Urinary bladder (tissue), 4 donors: Measurements from ENCODE around the gene SH3RF3. TPM values are rescaled to one million over a fixed set of nuclear protein-coding genes. Genes with fewer than 3 reads are reported as not detected.

Experiments used
- DNase-seq: peaks from one replicate; pipeline ENCODE4 v3.0.0-alpha.2; 2015; ENCODE audit errors: extremely low spot score
- H3K27ac ChIP-seq: one replicate; pipeline ENCODE4 v1.5.1; 2013; ENCODE audit warnings: low read depth, mild to moderate bottlenecking, moderate library complexity
- H3K36me3 ChIP-seq: one replicate; pipeline ENCODE4 v1.6.1; 2013; ENCODE audit warnings: mild to moderate bottlenecking, moderate library complexity; ENCODE audit not compliant: insufficient read depth
- H3K4me1 ChIP-seq: one replicate; pipeline ENCODE4 v1.6.1; 2013; ENCODE audit warnings: mild to moderate bottlenecking, moderate library complexity; ENCODE audit not compliant: insufficient read depth
- H3K4me3 ChIP-seq: one replicate; pipeline ENCODE4 v1.5.1; 2013; ENCODE audit warnings: low read depth, low read length
- WGBS: extraction: QIAGEN DNeasy Blood & Tissue Kit; methylation state at CpG from one replicate; pipeline ENCODE4 v1.1.7; 2013; 5-methylcytosine and 5-hydroxymethylcytosine counted together
- polyA plus RNA-seq: library from polyadenylated mRNA; stranded (reverse); fragments of 200-250 nt; gene quantifications from one replicate; pipeline ENCODE4 v1.2.3, GENCODE V29; 2013
- total RNA-seq: library from RNA; depleted of rRNA; stranded (reverse); fragments of >200 nt; gene quantifications from one replicate; pipeline ENCODE4 v1.2.3, GENCODE V29; 2014
- donor health status: healthy with polysubstance abuse.
- donor health status: healthy.

Gene SH3RF3
- total and polyA plus RNA-seq, 2 donors: 3.6 to 12.6 TPM

DNA sequence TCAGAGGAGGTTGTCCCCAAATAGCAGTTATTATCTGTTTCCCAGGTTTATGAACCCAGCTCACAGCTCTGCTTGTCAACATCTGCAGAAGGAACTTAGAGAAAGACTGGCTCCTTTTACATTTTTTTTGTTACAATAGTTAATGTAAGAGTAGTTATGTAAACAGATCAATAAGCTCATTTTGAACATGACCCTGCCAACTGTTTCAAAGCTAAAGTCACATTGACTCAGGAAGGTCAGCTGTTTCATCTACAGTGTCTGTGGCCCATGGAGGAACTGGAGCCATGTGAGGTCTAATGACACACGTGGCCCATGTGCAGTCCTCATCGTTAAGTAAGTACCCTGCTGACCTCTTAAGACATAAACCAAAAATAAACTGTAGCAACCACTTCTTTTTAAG, 97.1 kb downstream of the SH3RF3 start:
- Histone ChIP-seq H3K4me1 (no peaks in the 10 kb centered on the region), H3K4me3 (no peak overlapping the region), H3K36me3 (no peaks in the 10 kb centered on the region), H3K27ac (no peak overlapping the region)
- 78% methylated on average over 2 of the region's 2 CpGs for WGBS
- DNase-seq: no peak

DNA sequence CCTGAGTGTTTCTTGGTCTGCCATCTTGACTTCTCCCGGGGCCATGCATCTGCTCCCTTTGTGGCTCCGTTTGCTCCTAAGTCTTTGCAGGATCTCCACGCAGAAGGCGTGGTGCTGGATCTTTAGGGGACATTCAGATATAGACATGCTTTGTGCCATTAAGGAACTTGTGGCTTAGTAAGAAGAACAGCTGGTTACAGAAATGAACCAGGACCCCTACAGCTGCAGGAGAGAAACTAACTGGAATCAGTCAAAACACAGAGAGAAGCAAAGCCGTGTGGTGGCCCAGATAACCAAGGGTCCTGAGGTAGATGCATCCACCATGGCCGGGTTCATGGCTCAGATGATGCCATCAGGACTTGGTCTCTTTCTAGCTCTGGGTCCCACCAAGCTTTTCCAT, 97.6 kb downstream of the SH3RF3 start:
- no peak for DNase-seq
- H3K4me1 ChIP-seq: no peaks in the 10 kb centered on the region
- H3K27ac ChIP-seq: no peak overlapping the region
- H3K36me3 ChIP-seq: no peaks in the 10 kb centered on the region
- H3K4me3 ChIP-seq: no peak overlapping the region
- WGBS: 95% methylated on average over 6 of the region's 6 CpGs

DNA sequence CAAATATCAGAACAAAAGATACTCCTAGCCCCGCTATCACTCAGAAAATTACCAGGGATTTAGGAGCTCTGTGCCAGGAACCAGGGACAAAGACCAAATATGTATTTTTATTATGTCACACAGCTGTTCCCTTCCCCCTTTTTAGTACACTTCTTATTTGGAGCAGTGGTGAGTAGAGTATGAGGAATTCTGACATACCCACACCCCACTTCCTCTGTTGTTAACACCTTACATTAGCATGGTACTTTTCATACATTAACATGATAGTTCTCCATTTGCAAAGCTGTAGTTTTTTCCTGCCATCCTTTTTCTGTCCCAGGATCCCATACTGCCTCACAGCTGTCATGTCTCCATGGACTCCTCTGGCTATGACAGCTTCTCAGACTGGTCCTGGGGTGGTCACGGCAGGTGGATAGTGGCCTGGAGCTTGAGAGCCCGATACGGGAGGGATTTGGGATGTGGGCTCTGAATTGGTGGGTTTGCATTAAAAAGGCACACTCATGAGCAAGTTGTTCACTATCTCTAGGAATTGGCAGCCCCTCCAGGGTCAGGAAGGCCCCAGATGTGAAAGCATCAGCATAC, 100.2 kb downstream of the SH3RF3 start:
- 88% methylated on average over 4 of the region's 4 CpGs for WGBS
- no peak overlapping the region for H3K27ac ChIP-seq
- H3K4me1 ChIP-seq: no peaks in the 10 kb centered on the region

DNA sequence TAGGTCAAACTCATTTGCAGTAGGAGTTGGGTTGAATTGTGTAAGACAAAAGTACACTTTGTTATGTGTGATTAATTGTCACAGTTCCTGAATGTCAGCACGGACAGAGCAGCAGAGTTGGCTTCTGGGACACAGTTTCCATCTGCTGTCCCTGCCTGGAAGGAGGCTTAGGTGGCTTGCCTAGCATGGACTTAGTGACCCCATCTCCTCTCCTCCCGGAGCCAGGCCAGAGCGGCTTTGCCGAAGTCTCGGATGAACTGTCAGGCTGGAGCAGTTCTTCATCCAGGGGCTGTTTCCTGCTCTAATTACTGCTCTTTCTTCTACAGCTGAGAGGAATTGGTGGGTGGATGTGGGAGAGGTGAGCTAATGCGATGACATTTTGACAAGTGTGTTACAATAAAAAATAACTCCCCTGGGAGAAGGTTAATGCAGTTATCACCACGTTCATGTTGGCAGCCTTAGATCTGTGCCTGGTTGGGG, 102.0 kb downstream of the SH3RF3 start:
- Histone ChIP-seq H3K4me1 (no peaks in the 10 kb centered on the region), H3K27ac (no peak overlapping the region), H3K36me3 (no peaks in the 10 kb centered on the region), H3K4me3 (no peak overlapping the region)
- no peak for DNase-seq
- 68% methylated on average over 7 of the region's 7 CpGs for WGBS

More for the DNA sequence above, 100.2 kb downstream of the SH3RF3 start:
- no peak overlapping the region for H3K4me3 ChIP-seq
- H3K36me3 ChIP-seq: no peaks in the 10 kb centered on the region
- DNase-seq: no peak

DNA sequence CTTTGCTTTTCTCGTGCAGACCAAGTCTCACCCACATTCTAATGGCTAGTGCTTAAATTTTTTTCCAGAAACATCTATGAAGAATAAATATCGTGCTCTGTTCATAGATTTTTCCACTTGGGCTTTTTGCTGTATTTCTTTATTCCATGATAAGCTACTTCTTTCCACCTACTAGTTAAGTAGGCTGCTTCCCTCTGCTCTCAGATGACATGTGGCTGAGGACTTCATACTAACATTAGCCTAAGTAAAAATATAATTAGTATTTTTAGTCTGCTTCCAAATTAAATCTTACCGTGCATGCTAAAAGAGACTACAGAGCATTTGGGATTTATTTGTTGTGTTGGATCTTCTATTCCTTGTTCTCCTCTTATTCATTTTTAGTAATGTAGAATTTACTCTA, 102.4 kb downstream of the SH3RF3 start:
- H3K27ac ChIP-seq: no peak overlapping the region
- no peak for DNase-seq
- H3K36me3 ChIP-seq: no peaks in the 10 kb centered on the region
- H3K4me3 ChIP-seq: no peak overlapping the region
- no peaks in the 10 kb centered on the region for H3K4me1 ChIP-seq
- WGBS: 55% methylated on average over 3 of the region's 3 CpGs

DNA sequence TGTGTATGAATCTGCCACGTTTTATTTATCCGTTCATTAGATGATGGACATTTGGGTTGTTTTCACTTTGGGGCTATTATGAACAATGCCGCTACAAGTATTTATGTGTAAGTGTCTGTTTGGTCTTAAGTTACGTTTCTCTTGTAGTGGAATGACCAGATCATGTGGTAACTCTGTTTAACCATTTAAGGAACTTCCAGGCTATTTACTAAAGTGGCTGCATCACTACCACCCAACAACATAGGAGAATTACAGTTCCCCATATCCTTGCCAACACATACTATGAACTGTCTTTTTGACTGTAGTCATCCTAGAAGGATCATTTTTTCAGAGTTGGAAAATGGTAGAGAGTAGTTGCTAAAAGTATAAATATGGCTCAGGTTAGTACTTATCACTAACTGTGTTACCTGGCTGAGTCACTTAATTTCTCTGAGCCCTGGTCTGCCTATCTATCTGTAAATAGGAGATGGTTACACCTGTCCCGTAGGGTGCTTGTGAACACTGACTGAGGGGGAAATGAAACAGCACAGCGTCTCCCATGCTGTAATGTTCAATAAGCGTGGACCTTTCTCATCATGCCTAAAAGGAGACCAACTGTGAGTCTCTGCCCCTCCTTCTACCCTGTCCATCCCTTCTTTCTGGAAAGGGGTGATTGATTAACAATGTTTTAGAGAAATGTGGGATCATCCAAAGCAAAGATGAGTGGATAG, 103.1 kb downstream of the SH3RF3 start:
- Histone ChIP-seq H3K4me3 (no peak overlapping the region), H3K4me1 (no peaks in the 10 kb centered on the region), H3K27ac (no peak overlapping the region), H3K36me3 (no peaks in the 10 kb centered on the region)
- DNase-seq: no peak
- WGBS: 91% methylated on average over 7 of the region's 7 CpGs

DNA sequence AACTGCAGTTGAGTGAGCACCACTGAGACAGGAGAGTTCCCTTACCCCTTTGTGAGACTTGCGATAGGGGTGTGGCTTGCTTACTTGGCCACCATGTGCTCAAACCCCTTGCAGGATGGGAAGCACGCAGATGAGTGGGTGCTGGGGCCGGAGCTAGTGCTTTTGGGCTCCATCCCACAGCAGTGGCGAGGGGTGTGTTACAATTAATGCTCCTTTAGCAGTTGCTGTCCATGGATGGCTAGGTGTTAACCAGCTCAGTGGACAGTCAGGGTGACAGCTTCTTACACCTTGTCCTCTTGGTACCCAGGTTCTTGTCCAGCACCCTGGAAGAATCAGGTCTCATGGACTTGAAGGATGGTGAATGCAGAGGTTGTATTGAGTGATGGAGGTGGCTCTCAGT, 103.9 kb downstream of the SH3RF3 start:
- DNase-seq: no peak
- Histone ChIP-seq H3K36me3 (no peaks in the 10 kb centered on the region), H3K4me3 (no peak overlapping the region), H3K4me1 (no peaks in the 10 kb centered on the region), H3K27ac (no peak overlapping the region)
- 98% methylated on average over 4 of the region's 4 CpGs for WGBS

DNA sequence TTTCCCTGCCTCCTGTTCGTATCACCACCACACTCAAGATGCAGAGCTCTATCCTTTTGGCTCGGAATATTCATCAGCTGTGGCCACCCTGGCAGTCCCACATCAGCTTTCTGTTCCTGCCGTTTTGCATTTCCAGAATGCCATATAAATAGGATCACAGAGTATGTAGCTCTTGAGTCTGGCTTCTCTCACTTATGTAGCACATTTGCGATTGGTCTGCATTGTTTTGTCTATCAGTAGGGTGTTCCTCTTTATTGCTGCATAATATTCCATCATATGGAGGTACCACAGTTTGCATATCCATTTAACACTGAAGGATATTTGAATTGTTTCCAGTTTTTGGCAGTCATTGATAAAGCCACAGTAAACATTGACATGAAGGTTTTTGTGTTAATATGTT, 104.6 kb downstream of the SH3RF3 start:
- no peak overlapping the region for H3K4me3 ChIP-seq
- no peak for DNase-seq
- H3K27ac ChIP-seq: no peak overlapping the region
- no peaks in the 10 kb centered on the region for H3K4me1 ChIP-seq
- H3K36me3 ChIP-seq: no peaks in the 10 kb centered on the region
- WGBS: 98% methylated on average over 4 of the region's 4 CpGs

DNA sequence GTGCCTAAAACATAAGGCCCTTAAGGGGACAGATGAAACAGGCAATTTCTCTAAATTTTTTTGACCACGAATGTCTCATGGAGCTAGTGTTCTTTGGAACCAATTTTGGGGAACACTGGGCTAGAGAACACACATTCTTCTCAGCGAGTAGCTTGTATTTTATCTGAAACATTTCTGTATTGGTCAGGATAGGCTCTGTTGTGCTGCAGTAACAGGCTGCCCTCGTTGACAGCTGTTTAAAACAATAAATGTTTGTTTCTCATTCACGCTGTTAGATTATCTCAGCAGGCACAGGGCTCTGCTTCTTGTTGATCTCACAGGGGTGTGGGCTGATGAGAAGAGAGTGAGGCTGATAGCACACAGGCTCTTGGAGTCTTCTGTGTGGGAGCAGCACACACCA, 105.3 kb downstream of the SH3RF3 start:
- 95% methylated on average over 4 of the region's 4 CpGs for WGBS
- H3K4me1 ChIP-seq: no peaks in the 10 kb centered on the region
- H3K4me3 ChIP-seq: no peak overlapping the region
- H3K27ac ChIP-seq: no peak overlapping the region
- DNase-seq: no peak
- H3K36me3 ChIP-seq: no peaks in the 10 kb centered on the region

DNA sequence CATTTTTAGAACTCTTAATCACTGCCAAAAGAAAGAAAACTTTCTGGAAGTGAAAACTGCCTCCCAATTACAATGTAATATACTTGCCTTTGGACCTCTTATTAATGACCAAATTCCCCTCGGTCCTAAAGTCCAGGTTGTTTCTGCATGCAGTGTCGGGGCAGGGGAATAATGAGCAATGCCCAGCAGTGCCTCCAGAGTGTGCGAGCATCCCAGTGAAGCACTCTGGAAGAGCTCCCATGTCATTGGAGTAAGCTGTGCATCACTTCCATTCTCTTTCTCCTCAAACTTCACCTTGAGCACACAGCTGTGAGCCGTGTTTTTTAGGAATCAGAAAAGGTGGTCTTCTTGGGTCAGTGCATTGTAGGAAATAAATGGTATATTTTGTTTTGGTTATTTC, 107.1 kb downstream of the SH3RF3 start:
- H3K27ac ChIP-seq: no peak overlapping the region
- WGBS: 92% methylated on average over 4 of the region's 4 CpGs
- H3K36me3 ChIP-seq: no peaks in the 10 kb centered on the region
- H3K4me1 ChIP-seq: no peaks in the 10 kb centered on the region
- DNase-seq: no peak
- no peak overlapping the region for H3K4me3 ChIP-seq

DNA sequence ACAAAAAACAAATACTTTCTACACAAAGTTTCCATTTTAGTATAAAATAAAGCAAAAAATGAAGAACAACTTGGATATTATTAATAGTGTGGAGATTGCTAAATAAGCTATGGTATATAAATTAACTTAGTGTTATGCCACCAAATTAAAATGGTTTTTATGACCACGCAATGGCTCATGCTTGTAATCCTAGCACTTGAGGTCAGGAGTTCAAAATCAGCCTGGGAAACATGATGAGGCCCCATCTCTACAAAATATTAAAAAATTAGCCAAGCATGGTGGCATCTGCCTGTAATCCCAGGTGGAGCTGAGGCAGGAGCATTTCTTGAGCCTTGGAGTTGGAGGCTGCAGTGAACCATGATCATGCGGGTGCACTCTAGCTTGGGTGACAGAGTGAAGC, 108.8 kb downstream of the SH3RF3 start:
- H3K36me3 ChIP-seq: no peaks in the 10 kb centered on the region
- no peak overlapping the region for H3K4me3 ChIP-seq
- no peak for DNase-seq
- H3K4me1 ChIP-seq: no peaks in the 10 kb centered on the region
- 98% methylated on average over 2 of the region's 2 CpGs for WGBS
- H3K27ac ChIP-seq: no peak overlapping the region

DNA sequence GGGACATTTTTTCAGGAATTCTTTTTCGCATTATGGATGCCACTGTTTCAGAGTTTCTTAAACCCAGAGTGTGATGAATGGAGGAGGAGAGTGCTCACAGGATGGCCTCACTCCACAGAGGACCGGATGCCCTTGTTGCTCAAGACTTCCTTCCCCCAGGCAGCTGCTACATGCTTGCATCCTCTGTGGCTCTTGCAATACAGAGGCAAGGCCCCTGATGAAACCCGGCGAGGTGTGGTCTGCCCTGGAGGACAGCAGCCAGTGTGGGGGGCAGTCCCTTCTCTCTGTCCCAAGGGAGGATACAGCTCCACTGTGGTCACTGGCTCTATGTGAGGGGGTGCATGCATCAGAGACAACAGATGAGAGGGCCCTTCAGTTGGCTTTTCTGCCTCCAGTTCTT, 109.6 kb downstream of the SH3RF3 start:
- WGBS: 56% methylated on average over 4 of the region's 4 CpGs
- H3K4me1 ChIP-seq: no peaks in the 10 kb centered on the region
- DNase-seq: no peak

DNA sequence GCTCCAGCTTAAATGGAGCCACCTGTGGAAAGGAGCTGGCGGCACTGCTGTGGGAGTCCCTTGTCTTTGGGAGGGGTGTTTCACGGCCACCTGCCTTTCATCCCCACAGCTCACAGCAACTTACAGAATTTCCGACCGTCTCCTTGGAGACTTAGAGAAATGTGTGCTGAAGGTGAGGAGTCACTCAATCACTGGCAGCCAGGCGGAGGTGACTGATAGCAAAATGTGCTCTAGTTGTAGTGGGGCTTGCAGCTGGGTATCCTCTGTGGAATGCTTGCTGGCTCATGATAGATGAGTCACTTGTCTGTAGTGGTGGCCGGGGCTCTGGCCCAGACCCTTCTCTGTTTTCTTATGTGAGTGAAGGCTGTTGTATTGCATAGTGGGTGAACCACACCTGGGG, 110.7 kb downstream of the SH3RF3 start:
- no peaks in the 10 kb centered on the region for H3K4me1 ChIP-seq
- WGBS: 82% methylated on average over 6 of the region's 6 CpGs
- DNase-seq: no peak
- no peak overlapping the region for H3K4me3 ChIP-seq
- no peaks in the 10 kb centered on the region for H3K36me3 ChIP-seq
- no peak overlapping the region for H3K27ac ChIP-seq

More for the DNA sequence above, 109.6 kb downstream of the SH3RF3 start:
- Histone ChIP-seq H3K36me3 (no peaks in the 10 kb centered on the region), H3K4me3 (no peak overlapping the region), H3K27ac (no peak overlapping the region)

DNA sequence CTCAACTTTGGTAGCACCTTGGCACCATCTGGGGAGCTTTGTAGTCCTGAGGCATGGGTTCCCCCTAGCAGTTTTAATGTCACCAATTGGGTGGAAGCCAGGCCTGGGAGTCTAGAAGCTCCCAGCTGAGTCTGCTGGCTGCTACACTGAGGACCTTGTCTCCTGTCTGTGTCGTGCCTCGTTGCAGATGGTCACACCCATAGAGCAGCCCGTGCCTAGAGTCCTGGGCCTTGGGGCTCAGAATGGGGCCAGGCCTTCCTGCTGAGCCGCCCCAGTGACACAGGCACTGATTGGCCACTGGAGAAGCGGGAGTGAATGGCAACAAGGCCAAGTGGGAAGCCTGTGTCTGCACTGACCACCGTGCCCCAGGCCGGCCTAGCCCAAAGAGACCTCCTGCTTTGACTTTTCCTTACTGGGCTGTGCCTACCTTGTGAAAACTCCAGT, 113.2 kb downstream of the SH3RF3 start:
- H3K4me3 ChIP-seq: no peak overlapping the region
- H3K36me3 ChIP-seq: no peaks in the 10 kb centered on the region
- peak overlapping the region; percentile 81 for H3K27ac ChIP-seq
- DNase-seq: no peak
- no peaks in the 10 kb centered on the region for H3K4me1 ChIP-seq
- 60% methylated on average over 7 of the region's 7 CpGs for WGBS
